ENCODE results near the gene MRPL58. TPM values are rescaled to one million over a fixed set of nuclear protein-coding genes. Genes with fewer than 3 reads are reported as not detected.

MRPL58 gene
- total RNA-seq, 1 donor from 2014 or later = 20.9 TPM

DNA sequence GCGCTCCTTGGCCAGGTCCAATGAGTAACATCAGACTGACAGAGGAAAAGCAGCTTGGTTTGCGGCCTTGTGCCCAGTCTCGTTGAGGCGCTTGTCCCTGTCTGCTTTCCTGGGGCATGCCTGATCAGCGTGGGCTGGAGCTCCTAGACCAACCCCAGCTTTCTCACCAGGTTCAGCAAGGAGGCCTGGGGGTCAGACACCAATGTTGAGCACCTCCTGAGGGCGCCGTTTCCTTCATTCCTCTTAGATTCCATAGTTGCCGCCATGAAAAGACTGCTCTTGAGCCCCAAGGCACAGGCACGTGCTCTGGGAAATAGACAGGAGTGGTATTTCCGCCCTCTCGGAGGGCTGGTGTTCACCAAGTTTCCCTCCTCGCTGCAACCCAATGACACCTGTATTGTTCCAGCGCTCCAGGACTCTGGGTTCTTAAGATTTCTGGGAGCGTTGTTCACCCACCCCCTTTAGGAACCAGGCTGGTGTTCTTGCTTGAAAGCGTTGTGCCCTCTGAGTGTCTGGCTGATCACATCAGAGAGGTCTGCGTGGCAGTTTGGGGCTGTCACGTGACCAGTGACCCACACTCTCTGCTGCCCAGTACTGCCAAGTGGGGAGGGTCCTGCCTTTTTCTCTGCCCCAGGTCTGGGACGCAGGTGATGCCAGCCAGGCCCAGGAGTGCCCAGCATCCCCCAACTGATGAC, 52.5 kb downstream of the MRPL58 start:
- no peaks in the 10 kb centered on the region for H3K9me3 ChIP-seq (ENCODE audit: control insufficient read depth in 3 of 3, low read length in 3 of 3)
- H3K9ac ChIP-seq (ENCODE audit: low read depth in 1 of 3, low read length in 3 of 3) = no peak overlapping the region
- H3K27me3 ChIP-seq (ENCODE audit: control insufficient read depth in 3 of 3, insufficient read depth in 3 of 3, low read length in 3 of 3) = no peaks in the 10 kb centered on the region
- H3K4me3 ChIP-seq (ENCODE audit: low read length in 3 of 3) = no peak overlapping the region
- H3K36me3 ChIP-seq (ENCODE audit: control insufficient read depth in 3 of 3, insufficient read depth in 3 of 3, low read length in 3 of 3) = peaks cover 32 to 40% (median 39%) of the 10 kb centered on the region in 3 donors
- no peak overlapping the region for H3K27ac ChIP-seq (ENCODE audit: low read depth, low read length)
- peaks cover 3 to 12% (median 7%) of the 10 kb centered on the region in 3 donors for H3K4me1 ChIP-seq (ENCODE audit: control insufficient read depth in 3 of 3, insufficient read depth in 3 of 3, low read length in 3 of 3)

- no peaks in the 10 kb centered on the region for H3K9me3 ChIP-seq (ENCODE audit: control insufficient read depth in 3 of 3, low read length in 3 of 3)
- peaks cover 32 to 40% (median 39%) of the 10 kb centered on the region in 3 donors for H3K36me3 ChIP-seq (ENCODE audit: control insufficient read depth in 3 of 3, insufficient read depth in 3 of 3, low read length in 3 of 3)
- H3K27me3 ChIP-seq (ENCODE audit: control insufficient read depth in 3 of 3, insufficient read depth in 3 of 3, low read length in 3 of 3) = no peaks in the 10 kb centered on the region
- peaks cover 1 to 5% (median 5%) of the 10 kb centered on the region in 3 donors for H3K4me1 ChIP-seq (ENCODE audit: control insufficient read depth in 3 of 3, insufficient read depth in 3 of 3, low read length in 3 of 3)
- H3K27ac ChIP-seq (ENCODE audit: low read depth, low read length) = no peak overlapping the region
- H3K9ac ChIP-seq (ENCODE audit: low read depth in 1 of 3, low read length in 3 of 3) = no peak overlapping the region
- H3K4me3 ChIP-seq (ENCODE audit: low read length in 3 of 3) = no peak overlapping the region
These were observed 53.2 kb downstream of the MRPL58 start for GRCh38 chr17:75065562-75066151.

DNA sequence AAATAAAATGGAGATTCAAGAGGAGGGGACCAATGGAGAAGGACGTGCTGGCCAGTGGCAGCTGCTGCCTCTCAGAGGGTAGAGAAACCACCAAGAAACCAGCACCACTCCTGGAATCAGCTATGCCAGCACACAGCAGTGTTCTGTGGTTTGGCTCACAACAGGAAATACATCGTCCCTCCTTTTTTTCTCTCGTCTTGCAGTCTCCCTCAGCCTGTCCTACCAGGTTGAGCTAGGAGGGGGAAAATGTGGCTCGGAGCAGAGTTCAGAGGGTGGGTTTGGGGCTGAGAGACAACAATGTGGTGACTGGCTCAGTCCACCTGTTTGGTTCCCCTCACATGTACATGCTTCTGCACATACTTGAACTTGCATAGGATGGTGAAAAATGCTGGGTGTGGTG, 55.4 kb downstream of the MRPL58 start:
- Histone ChIP-seq H3K4me1 (ENCODE audit: control insufficient read depth in 3 of 3, insufficient read depth in 3 of 3, low read length in 3 of 3) (peaks cover 0 to 12% (median 4%) of the 10 kb centered on the region in 3 donors), H3K36me3 (ENCODE audit: control insufficient read depth in 3 of 3, insufficient read depth in 3 of 3, low read length in 3 of 3) (peaks cover 20 to 22% (median 21%) of the 10 kb centered on the region in 3 donors), H3K9ac (ENCODE audit: low read depth in 1 of 3, low read length in 3 of 3) (no peak overlapping the region), H3K27ac (ENCODE audit: low read depth, low read length) (no peak overlapping the region), H3K4me3 (ENCODE audit: low read length in 3 of 3) (no peak overlapping the region), H3K9me3 (ENCODE audit: control insufficient read depth in 3 of 3, low read length in 3 of 3) (no peaks in the 10 kb centered on the region), H3K27me3 (ENCODE audit: control insufficient read depth in 3 of 3, insufficient read depth in 3 of 3, low read length in 3 of 3) (no peaks in the 10 kb centered on the region)

DNA sequence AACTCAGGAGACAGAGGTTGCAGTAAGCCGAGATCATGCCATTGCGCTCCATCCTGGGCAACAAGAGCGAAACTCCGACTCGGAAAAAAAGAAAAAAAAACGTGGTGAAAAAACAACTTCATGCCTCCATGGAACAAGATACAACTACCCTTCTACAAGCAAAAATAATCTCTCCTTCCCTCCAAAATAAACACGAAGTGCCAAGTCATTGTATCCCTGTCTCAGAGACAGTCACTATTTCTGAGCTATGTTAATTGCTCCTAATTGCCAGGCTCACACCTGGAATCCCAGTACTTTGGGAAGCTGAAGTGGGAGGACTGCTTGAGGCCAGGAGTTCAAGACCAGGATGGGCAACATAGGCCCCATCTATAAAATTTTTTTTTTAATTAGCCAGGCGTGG, 56.3 kb downstream of the MRPL58 start:
- Histone ChIP-seq H3K27ac (ENCODE audit: low read depth, low read length) (no peak overlapping the region), H3K27me3 (ENCODE audit: control insufficient read depth in 3 of 3, insufficient read depth in 3 of 3, low read length in 3 of 3) (no peaks in the 10 kb centered on the region), H3K36me3 (ENCODE audit: control insufficient read depth in 3 of 3, insufficient read depth in 3 of 3, low read length in 3 of 3) (peaks cover 12 to 13% (median 12%) of the 10 kb centered on the region in 3 donors), H3K9me3 (ENCODE audit: control insufficient read depth in 3 of 3, low read length in 3 of 3) (no peaks in the 10 kb centered on the region), H3K4me3 (ENCODE audit: low read length in 3 of 3) (no peak overlapping the region), H3K4me1 (ENCODE audit: control insufficient read depth in 3 of 3, insufficient read depth in 3 of 3, low read length in 3 of 3) (peaks cover 0 to 12% (median 5%) of the 10 kb centered on the region in 3 donors), H3K9ac (ENCODE audit: low read depth in 1 of 3, low read length in 3 of 3) (no peak overlapping the region)

DNA sequence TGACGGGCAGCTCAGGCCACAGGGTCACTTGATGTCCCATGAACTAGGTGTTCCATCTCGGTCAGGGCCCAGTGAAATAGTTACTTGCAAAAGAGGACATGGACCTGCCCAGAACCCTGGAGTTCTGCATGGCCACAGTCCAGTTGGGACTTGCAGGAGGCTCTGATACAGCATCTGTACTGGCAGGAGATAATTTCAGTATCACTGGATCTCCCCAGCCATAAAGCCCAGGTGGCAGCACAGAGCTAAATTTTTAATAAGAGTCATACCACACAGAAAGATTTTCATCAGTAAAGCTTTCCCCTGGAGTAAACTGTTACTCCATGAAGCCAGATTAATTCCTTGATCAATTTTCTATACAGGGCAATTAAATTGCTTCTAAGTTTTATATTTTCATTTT, 57.3 kb downstream of the MRPL58 start:
- H3K36me3 ChIP-seq (ENCODE audit: control insufficient read depth in 3 of 3, insufficient read depth in 3 of 3, low read length in 3 of 3) = peaks cover 1 to 6% (median 2%) of the 10 kb centered on the region in 3 donors
- H3K4me3 ChIP-seq (ENCODE audit: low read length in 3 of 3) = no peak overlapping the region
- no peak overlapping the region for H3K9ac ChIP-seq (ENCODE audit: low read depth in 1 of 3, low read length in 3 of 3)
- H3K4me1 ChIP-seq (ENCODE audit: control insufficient read depth in 3 of 3, insufficient read depth in 3 of 3, low read length in 3 of 3) = peaks cover 0 to 12% (median 12%) of the 10 kb centered on the region in 3 donors
- no peaks in the 10 kb centered on the region for H3K27me3 ChIP-seq (ENCODE audit: control insufficient read depth in 3 of 3, insufficient read depth in 3 of 3, low read length in 3 of 3)
- H3K9me3 ChIP-seq (ENCODE audit: control insufficient read depth in 3 of 3, low read length in 3 of 3) = no peaks in the 10 kb centered on the region
- no peak overlapping the region for H3K27ac ChIP-seq (ENCODE audit: low read depth, low read length)

Small RNA genes lying within 50 kb of the gene (small RNA-seq; reads per million reads assigned to genes)
- gene AC111186.1 (not detected), gene RN7SL573P (not detected), gene RNU6-362P (not detected)

Other genes with a start within 250 kb of the MRPL58 start
- gene NAT9, start 236.3 kb upstream of the MRPL58 start, total RNA-seq = 17.7 TPM
- gene GRIN2C, start 152.8 kb upstream of the MRPL58 start, total RNA-seq = 2.1 TPM
- gene FDXR, start 139.7 kb upstream of the MRPL58 start, total RNA-seq = 3.7 TPM
- not detected for gene FADS6, start 119.0 kb upstream of the MRPL58 start, total RNA-seq
- gene USH1G, start 89.4 kb upstream of the MRPL58 start, total RNA-seq = under 0.01 TPM
- gene OTOP2, start 88.4 kb upstream of the MRPL58 start, total RNA-seq = not detected
- gene OTOP3, start 76.8 kb upstream of the MRPL58 start, total RNA-seq = not detected
- gene HID1, start 39.9 kb upstream of the MRPL58 start, total RNA-seq = 3.7 TPM
- 2.6 TPM for gene CDR2L, start 25.0 kb upstream of the MRPL58 start, total RNA-seq
- 247 TPM for gene ATP5PD, start 34.3 kb downstream of the MRPL58 start, total RNA-seq
- 9.4 TPM for gene KCTD2, start 34.6 kb downstream of the MRPL58 start, total RNA-seq
- 4.2 TPM for gene SLC16A5, start 75.3 kb downstream of the MRPL58 start, total RNA-seq
- gene ARMC7, start 97.3 kb downstream of the MRPL58 start, total RNA-seq = 1.0 TPM
- gene NT5C, start 119.1 kb downstream of the MRPL58 start, total RNA-seq = 32.9 TPM
- gene JPT1, start 141.8 kb downstream of the MRPL58 start, total RNA-seq = 109 TPM
- gene SUMO2, start 170.3 kb downstream of the MRPL58 start, total RNA-seq = 62.1 TPM
- 22.4 TPM for gene NUP85, start 193.0 kb downstream of the MRPL58 start, total RNA-seq
- 4.7 TPM for gene GGA3, start 248.9 kb downstream of the MRPL58 start, total RNA-seq
- gene MRPS7, start 249.2 kb downstream of the MRPL58 start, total RNA-seq = 71.5 TPM

Data from skeletal muscle tissue (tissue), 5 donors.